ENCODE measurements around the gene SH2D7.

Gene SH2D7

DNA sequence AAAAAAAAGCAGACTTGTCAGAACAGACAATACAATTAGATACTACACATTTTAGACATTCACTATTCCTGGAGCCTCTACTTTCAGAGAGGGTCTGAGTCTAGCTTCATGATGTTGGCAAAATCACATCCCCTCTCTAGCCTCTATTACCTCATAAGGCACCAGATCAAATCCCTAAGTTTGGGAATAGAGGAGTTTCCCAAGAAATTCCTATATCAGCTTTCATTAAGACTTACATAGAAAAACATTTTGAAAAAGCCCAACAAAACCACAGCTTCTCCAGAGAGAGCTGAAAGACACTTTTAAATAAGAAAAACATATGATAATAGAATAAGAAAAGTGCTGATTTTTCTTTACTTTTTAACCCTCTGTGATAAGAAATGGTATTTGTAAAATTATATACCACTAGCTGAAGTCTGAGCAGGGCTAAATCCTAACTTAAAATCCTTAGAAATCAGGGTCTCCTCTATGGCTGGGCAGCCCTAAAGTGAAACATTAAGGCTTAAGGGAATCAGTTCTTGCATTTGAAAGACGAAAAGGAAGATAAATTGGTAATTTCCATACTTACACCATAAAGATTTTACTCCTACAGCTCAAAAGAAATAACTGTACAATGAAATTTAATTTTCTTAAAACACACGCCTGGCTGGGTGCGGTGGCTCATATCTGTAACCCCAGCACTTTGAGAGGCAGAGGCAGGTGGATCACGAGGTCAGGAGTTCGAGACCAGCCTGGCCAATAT is 19.1 kb upstream of the SH2D7 start:
- peaks cover 2% of the 10 kb centered on the region for H3K36me3 ChIP-seq (ENCODE audit: insufficient read depth, insufficient read length, low read length)
- DNase-seq (ENCODE audit: low read depth, low spot score): no peak
- peaks cover 6% of the 10 kb centered on the region for H3K27me3 ChIP-seq (ENCODE audit: insufficient read depth, insufficient read length)
- H3K4me3 ChIP-seq (ENCODE audit: insufficient read length, low read depth): no peak overlapping the region
- H3K4me1 ChIP-seq (ENCODE audit: insufficient read depth, insufficient read length): peaks cover 2% of the 10 kb centered on the region
- TF ChIP-seq SUZ12 (IDR thresholded peaks at IDR 0.05; ENCODE audit: extremely low read depth, insufficient read depth, insufficient read length) (no peak), ZNF274 (IDR thresholded peaks at IDR 0.05; ENCODE audit: low read depth, low read length) (no peak)
- no peaks in the 10 kb centered on the region for H3K9me3 ChIP-seq (ENCODE audit: insufficient read depth, low read length)
- H3K9ac ChIP-seq (ENCODE audit: insufficient read length, low read depth): no peak overlapping the region

DNA sequence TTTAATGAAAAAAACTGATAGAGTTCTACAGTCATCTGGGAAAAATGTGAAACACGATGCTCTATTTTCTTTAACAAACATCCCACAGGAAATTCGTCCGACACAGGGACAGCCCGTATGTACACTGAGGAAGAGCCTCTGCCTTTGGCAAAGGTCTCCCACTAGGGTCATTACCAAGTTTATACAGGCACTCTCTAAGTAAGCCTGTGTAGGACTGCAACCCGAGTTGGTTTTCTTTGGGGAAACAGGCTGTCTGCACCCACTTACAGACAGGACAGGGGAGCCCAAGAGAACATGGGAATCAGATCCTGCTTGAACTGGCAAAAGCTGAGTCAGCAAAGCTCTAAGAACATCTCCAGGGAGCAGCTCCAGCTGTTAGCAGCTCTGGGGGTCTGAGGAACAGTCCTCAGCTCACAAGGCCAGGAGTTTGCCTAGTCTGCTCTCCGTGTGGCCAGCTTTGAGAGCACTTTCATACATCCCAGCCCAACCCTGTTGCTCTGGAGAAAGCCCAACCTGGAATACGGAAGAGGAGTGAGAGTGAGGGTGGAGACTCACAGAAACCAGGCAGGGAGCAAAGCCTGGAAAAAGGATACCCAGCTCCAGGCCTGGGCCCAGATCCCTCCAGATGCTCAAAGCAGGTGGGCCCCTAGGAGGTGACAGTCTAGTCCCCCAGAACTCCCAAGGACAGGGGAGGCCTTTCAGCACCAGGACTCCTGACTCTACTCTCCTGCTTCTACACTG is 16.7 kb upstream of the SH2D7 start:
- DNase-seq (ENCODE audit: low read depth, low spot score): peak; percentile 56
- no peak for TF ChIP-seq SUZ12 (IDR thresholded peaks at IDR 0.05; ENCODE audit: extremely low read depth, insufficient read depth, insufficient read length)
- TF ChIP-seq YY1 (IDR thresholded peaks at IDR 0.05; ENCODE audit: insufficient read depth, insufficient read length): no peak
- TF ChIP-seq ZNF274 (IDR thresholded peaks at IDR 0.05; ENCODE audit: low read depth, low read length): no peak
- no peak overlapping the region for H3K4me3 ChIP-seq (ENCODE audit: insufficient read length, low read depth)

DNA sequence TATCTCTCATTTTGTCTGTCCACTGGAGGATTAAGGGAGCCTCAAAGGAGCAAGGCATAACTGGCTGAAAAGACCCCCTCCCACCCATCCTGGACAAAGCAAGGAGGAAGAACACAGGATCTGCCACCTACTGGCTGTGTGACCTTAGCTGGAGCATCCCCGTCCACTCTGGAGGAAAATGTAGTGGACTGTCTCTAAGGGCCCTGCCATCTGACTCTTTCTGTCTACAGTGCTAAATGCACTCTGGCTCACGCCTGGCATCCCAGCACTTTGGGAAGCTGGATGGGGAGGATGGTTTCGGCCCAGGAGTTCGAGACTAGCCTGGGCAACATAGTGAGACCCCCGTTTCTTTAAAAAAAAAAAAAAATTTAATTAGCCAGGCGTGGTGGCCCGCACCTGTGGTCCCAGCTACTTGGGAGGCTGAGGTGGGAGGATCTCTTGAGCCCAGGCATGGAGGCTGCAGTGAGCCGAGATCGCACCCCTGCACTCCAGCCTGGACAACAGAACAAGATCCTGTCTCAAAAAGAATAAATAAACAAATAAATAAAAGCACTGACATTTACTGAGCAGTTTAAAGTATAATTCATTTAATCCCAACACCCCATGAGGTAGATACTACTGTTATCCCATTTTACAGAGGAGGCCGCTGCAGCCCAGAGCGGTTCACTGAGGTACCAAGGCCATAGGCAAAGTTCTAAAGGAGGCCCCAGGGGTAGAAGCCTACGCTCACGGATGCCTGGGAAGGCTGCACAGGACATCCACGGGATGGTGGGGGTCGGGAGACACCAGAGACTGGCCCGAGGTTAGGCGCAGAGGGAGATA is 15.9 kb upstream of the SH2D7 start:
- Histone ChIP-seq H3K27me3 (ENCODE audit: insufficient read depth, insufficient read length) (peaks cover 6% of the 10 kb centered on the region), H3K9ac (ENCODE audit: insufficient read length, low read depth) (peak overlapping the region; percentile 94), H3K9me3 (ENCODE audit: insufficient read depth, low read length) (no peaks in the 10 kb centered on the region), H3K36me3 (ENCODE audit: insufficient read depth, insufficient read length, low read length) (peaks cover 2% of the 10 kb centered on the region), H3K4me3 (ENCODE audit: insufficient read length, low read depth) (peak overlapping the region; percentile 92), H3K4me1 (ENCODE audit: insufficient read depth, insufficient read length) (peaks cover 2% of the 10 kb centered on the region)
- no peak for TF ChIP-seq ZNF274 (IDR thresholded peaks at IDR 0.05; ENCODE audit: low read depth, low read length)
- TF ChIP-seq YY1 (IDR thresholded peaks at IDR 0.05; ENCODE audit: insufficient read depth, insufficient read length): no peak
- no peak for TF ChIP-seq SUZ12 (IDR thresholded peaks at IDR 0.05; ENCODE audit: extremely low read depth, insufficient read depth, insufficient read length)
- DNase-seq (ENCODE audit: low read depth, low spot score): no peak

More for the DNA sequence above, 16.7 kb upstream of the SH2D7 start:
- peaks cover 2% of the 10 kb centered on the region for H3K4me1 ChIP-seq (ENCODE audit: insufficient read depth, insufficient read length)
- H3K9me3 ChIP-seq (ENCODE audit: insufficient read depth, low read length): no peaks in the 10 kb centered on the region
- H3K36me3 ChIP-seq (ENCODE audit: insufficient read depth, insufficient read length, low read length): peaks cover 2% of the 10 kb centered on the region
- H3K27me3 ChIP-seq (ENCODE audit: insufficient read depth, insufficient read length): peaks cover 6% of the 10 kb centered on the region
- H3K9ac ChIP-seq (ENCODE audit: insufficient read length, low read depth): peak overlapping the region; percentile 44

DNA sequence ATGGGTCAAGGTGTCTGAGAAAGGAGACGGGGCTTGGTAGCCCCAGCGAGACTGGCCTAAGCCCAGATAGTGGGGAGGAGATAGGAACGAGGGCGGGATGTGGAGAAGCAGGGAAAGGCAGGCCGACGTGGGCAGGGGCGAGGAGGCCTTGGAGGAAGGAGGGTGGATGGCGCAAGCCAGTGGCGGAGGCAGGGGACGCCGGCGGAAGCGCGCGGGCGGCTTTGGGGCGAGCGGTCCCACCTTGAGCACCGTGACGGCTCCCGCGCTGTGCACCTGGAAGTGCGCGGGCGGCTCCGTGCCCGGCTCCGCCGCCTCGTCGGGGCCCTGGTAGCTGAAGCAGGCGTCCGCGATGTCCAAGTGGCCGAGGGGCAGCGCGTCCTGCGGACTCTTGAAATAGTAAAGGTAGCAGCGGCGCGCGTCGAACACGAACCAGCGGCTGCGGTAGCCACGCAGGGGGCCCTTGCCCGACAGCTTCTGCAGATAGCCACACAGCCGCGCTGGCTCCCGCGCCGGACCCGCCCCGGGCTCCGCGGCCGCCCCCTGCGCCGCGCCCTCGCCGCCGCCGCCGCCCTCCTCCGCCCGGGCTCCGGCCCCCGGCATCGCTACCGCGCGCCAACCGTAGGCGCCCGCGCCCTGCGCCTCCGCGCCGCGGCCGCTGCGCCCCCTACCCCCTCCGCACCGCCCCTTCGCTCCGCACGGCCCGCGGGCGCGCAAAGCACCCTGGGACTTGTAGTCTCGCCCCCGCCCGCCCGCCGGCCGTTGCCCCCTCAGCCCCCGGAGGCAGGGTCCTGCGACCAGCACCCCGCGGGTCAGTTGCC is 15.1 kb upstream of the SH2D7 start, which contains the start of gene TBC1D2B:
Gene TBC1D2B (minus strand): TSS at position 659 of the 818 bp plus-strand sequence. CDS start 59 bp downstream, at position 600.
- H3K4me1 ChIP-seq (ENCODE audit: insufficient read depth, insufficient read length): peaks cover 3% of the 10 kb centered on the region
- H3K36me3 ChIP-seq (ENCODE audit: insufficient read depth, insufficient read length, low read length): peaks cover 2% of the 10 kb centered on the region
- TF ChIP-seq SUZ12 (IDR thresholded peaks at IDR 0.05; ENCODE audit: extremely low read depth, insufficient read depth, insufficient read length) (no peak), YY1 (IDR thresholded peaks at IDR 0.05; ENCODE audit: insufficient read depth, insufficient read length) (no peak), ZNF274 (IDR thresholded peaks at IDR 0.05; ENCODE audit: low read depth, low read length) (no peak)
- H3K9me3 ChIP-seq (ENCODE audit: insufficient read depth, low read length): no peaks in the 10 kb centered on the region
- H3K9ac ChIP-seq (ENCODE audit: insufficient read length, low read depth): peak within 1 kb of the TSS; percentile 94
- peak within 1 kb of the TSS; percentile 92 for H3K4me3 ChIP-seq (ENCODE audit: insufficient read length, low read depth)
- no peak for DNase-seq (ENCODE audit: low read depth, low spot score)
- peaks cover 6% of the 10 kb centered on the region for H3K27me3 ChIP-seq (ENCODE audit: insufficient read depth, insufficient read length)

DNA sequence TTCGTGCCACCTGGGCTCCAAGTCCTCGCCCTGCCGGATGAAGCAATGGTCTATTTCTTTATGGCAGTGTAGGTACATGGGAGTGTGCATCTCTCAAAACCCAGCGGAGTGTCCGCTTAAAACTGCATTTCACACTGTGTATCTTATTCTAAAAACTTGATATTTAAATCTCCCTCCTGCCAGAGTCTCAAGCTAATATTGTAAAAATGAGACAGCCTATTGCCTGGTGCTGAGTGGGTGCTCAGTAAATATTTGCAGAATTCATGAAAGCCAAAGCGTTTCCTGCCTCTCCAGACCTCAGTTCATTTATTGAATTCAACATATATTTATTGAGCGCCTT is 14.5 kb upstream of the SH2D7 start:
- TF ChIP-seq ZNF274 (IDR thresholded peaks at IDR 0.05; ENCODE audit: low read depth, low read length) (no peak), SUZ12 (IDR thresholded peaks at IDR 0.05; ENCODE audit: extremely low read depth, insufficient read depth, insufficient read length) (no peak), YY1 (IDR thresholded peaks at IDR 0.05; ENCODE audit: insufficient read depth, insufficient read length) (no peak)
- Histone ChIP-seq H3K9me3 (ENCODE audit: insufficient read depth, low read length) (no peaks in the 10 kb centered on the region), H3K36me3 (ENCODE audit: insufficient read depth, insufficient read length, low read length) (peaks cover 2% of the 10 kb centered on the region), H3K4me1 (ENCODE audit: insufficient read depth, insufficient read length) (peaks cover 6% of the 10 kb centered on the region), H3K9ac (ENCODE audit: insufficient read length, low read depth) (peak overlapping the region; percentile 62), H3K4me3 (ENCODE audit: insufficient read length, low read depth) (peak overlapping the region; percentile 33), H3K27me3 (ENCODE audit: insufficient read depth, insufficient read length) (peaks cover 6% of the 10 kb centered on the region)
- no peak for DNase-seq (ENCODE audit: low read depth, low spot score)

DNA sequence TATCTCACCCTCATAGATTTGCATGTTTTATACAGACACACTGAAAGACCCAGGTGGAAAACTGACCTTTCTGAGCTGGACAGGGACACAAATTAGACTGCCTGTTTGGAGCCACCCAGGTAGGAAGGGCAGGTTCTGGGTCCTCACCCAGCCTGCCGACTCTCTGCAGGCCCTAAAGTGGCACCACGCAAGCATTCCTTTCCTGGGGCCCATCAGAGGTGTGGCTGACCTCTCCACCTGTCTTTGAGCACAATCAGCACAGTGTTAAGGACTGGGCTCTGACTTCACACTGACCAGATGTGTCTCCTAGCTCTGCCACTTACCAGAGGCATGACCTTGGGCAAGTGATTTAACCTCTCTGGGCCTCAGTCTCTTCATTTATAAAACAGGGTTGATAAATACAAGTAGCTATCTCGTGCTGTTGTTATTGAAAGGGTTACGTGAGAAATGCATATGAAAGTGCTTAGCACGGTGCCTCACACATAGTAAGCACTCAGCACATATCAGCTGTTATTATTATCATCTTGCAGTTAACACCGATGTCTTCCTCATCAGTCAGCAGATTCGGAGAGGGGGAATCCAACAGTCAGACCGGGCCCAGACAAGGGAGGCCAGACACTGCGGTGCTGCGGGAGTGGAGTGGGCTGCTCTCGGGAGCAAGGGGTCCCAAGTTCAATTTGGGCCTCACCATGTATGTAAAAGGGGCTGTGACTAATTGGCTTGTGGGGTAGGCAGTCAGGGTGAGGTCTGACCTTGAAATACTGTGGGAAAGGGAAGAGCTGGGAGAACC is 12.9 kb upstream of the SH2D7 start:
- peaks cover 8% of the 10 kb centered on the region for H3K4me1 ChIP-seq (ENCODE audit: insufficient read depth, insufficient read length)
- no peak overlapping the region for H3K9ac ChIP-seq (ENCODE audit: insufficient read length, low read depth)
- no peaks in the 10 kb centered on the region for H3K9me3 ChIP-seq (ENCODE audit: insufficient read depth, low read length)
- no peak for DNase-seq (ENCODE audit: low read depth, low spot score)
- H3K36me3 ChIP-seq (ENCODE audit: insufficient read depth, insufficient read length, low read length): peaks cover under 1% of the 10 kb centered on the region
- H3K4me3 ChIP-seq (ENCODE audit: insufficient read length, low read depth): no peak overlapping the region
- H3K27me3 ChIP-seq (ENCODE audit: insufficient read depth, insufficient read length): peaks cover 6% of the 10 kb centered on the region
- TF ChIP-seq SUZ12 (IDR thresholded peaks at IDR 0.05; ENCODE audit: extremely low read depth, insufficient read depth, insufficient read length) (no peak), YY1 (IDR thresholded peaks at IDR 0.05; ENCODE audit: insufficient read depth, insufficient read length) (no peak), ZNF274 (IDR thresholded peaks at IDR 0.05; ENCODE audit: low read depth, low read length) (no peak)

All from NT2/D1 (cell line).